ENCODE data around the gene TTC7B. TPM values are rescaled to one million over a fixed set of nuclear protein-coding genes. Genes with fewer than 3 reads are reported as not detected.

Gene TTC7B
- total and polyA plus RNA-seq, 2 of the 8 experiments (the other 6 are each of a cell fraction or from before 2014, with no cell fraction given) = 23.7 to 34.0 TPM

GRCh38 chr14:90660865-90661570 is 155.2 kb downstream of the TTC7B start:
- Histone ChIP-seq H3K27me3 (replicated peaks in 1 of 4; ENCODE audit: control insufficient read depth in 3 of 4, extremely low read depth in 1 of 4, insufficient read depth in 3 of 4, low read length in 3 of 4) (no peaks in the 10 kb centered on the region), H2AFZ (ENCODE audit: low read length) (no peak overlapping the region), H4K91ac (replicated peaks; ENCODE audit: insufficient read length, low read length) (peak overlapping the region; percentile 58), H3K23me2 (ENCODE audit: low read depth, low read length) (no peaks in the 10 kb centered on the region; the same call in none of the 2 replicates), H3K4ac (replicated peaks; ENCODE audit: insufficient read length, low read depth, low read length) (no peak overlapping the region), H3K9ac (replicated peaks in 1 of 4; ENCODE audit: extremely low read depth in 1 of 4, low read depth in 3 of 4, low read length in 3 of 4) (no peak overlapping the region; a peak in 1 of 7 replicates), H4K5ac (ENCODE audit: insufficient read length, low read depth, low read length) (no peak overlapping the region), H3K4me2 (ENCODE audit: insufficient read depth in 1 of 2, low read depth in 2 of 2, low read length in 2 of 2) (peak overlapping the region; percentile 25 to 60; a peak in 3 of 4 replicates), H3K79me1 (ENCODE audit: low read depth, low read length) (no peaks in the 10 kb centered on the region), H2BK15ac (ENCODE audit: low read length) (0 out of 2 replicates have a peak overlapping the region, but pooled peaks have one; percentile 40), H3K4me3 (ENCODE audit: extremely low read depth in 1 of 4, insufficient read depth in 2 of 4, low read depth in 3 of 4, low read length in 4 of 4) (no peak overlapping the region), H2BK120ac (replicated peaks; ENCODE audit: low read depth, low read length) (no peak overlapping the region), H3K18ac (ENCODE audit: extremely low read depth, low read length) (peak overlapping the region; percentile 52; the same call in 1 of the 2 replicates), H3K4me1 (replicated peaks in 1 of 4; ENCODE audit: control insufficient read depth in 3 of 4, insufficient read depth in 4 of 4, low read length in 3 of 4) (peaks cover 6 to 12% (median 9%) of the 10 kb centered on the region in 4 experiments), H4K20me1 (replicated peaks in 1 of 2; ENCODE audit: control insufficient read depth in 1 of 2, insufficient read depth in 2 of 2, low read length in 2 of 2) (no peaks in the 10 kb centered on the region), H2AK5ac (ENCODE audit: low read depth, low read length) (peak overlapping the region; percentile 91; the same call in 1 of the 2 replicates), H4K8ac (ENCODE audit: extremely low read depth, insufficient read depth, low read length) (peak overlapping the region; percentile 81; the same call in 1 of the 2 replicates), H3K27ac (ENCODE audit: low read depth, low read length) (no peak overlapping the region), H3K56ac (replicated peaks; ENCODE audit: insufficient read length, low read depth, low read length) (no peak overlapping the region), H3K14ac (ENCODE audit: insufficient read length) (no peak overlapping the region), H3K36me3 (ENCODE audit: control insufficient read depth in 2 of 4, insufficient read depth in 4 of 4, low read length in 3 of 4) (no peaks in the 10 kb centered on the region), H3K23ac (ENCODE audit: insufficient read length) (no peak overlapping the region), H2BK12ac (ENCODE audit: low read depth, low read length) (peak overlapping the region; percentile 98), H3K9me3 (ENCODE audit: insufficient read depth in 2 of 2, low read depth in 1 of 2, low read length in 1 of 2) (no peaks in the 10 kb centered on the region), H2BK5ac (ENCODE audit: low read depth, low read length) (peak overlapping the region; percentile 86), H2BK20ac (ENCODE audit: low read length) (peak overlapping the region; percentile 52; the same call in 1 of the 2 replicates), H3K79me2 (ENCODE audit: control insufficient read depth in 1 of 2, insufficient read depth in 2 of 2, low read length in 2 of 2) (no peaks in the 10 kb centered on the region)
- TF ChIP-seq EP300 (IDR thresholded peaks at IDR 0.05; ENCODE audit: borderline replicate concordance in 1 of 2, low read depth in 2 of 2, low read length in 2 of 2) (no peak), MAX (IDR thresholded peaks at IDR 0.05) (peak; percentile 37; the same call in 1 of the 2 replicates), KDM1A (IDR thresholded peaks at IDR 0.05; ENCODE audit: borderline replicate concordance, low read length) (0 out of 2 replicates have a peak, but pooled peaks have one; percentile 12), HDAC6 (IDR thresholded peaks at IDR 0.05; ENCODE audit: low read depth, low read length) (no peak)
- CTCF ChIA-PET (ENCODE audit: partially characterized antibody) = interaction anchor here (1.0 to 3.3 kb wide), 9 partner anchors 13 to 143 kb away, joined by 3 to 16 read pairs (median 3); no protein-coding TSS in a partner anchor
- peak; percentile 48 for FAIRE-seq
- peak in 1 of 2 experiments; percentile 56 for DNase-seq (ENCODE audit: low read depth in 1 of 2, low spot score in 2 of 2)
- 77% methylated on average over 17 of the region's 17 CpGs; no CpG with 5 or more reads in 1 of the 2 experiments for WGBS, 2 experiments (ENCODE audit: extremely low coverage in 1 of 2, insufficient coverage in 1 of 2, insufficient read length in 1 of 2, insufficient replicate concordance in 2 of 2, low coverage in 1 of 2, low lambda C conversion rate in 2 of 2, missing lambda C conversion rate in 1 of 2)
- POLR2A ChIA-PET (ENCODE audit: partially characterized antibody) = interaction anchor here (1.0 to 1.8 kb wide), 2 partner anchors 13 to 277 kb away, joined by 3 to 6 read pairs; no protein-coding TSS in a partner anchor
